Peyer's patch (tissue), 4 donors: ENCODE results near the gene GRIA3. TPM values are rescaled to one million over a fixed set of nuclear protein-coding genes. Genes with fewer than 3 reads are reported as not detected.

ENCODE experiments used
- DNase-seq, 3 donors: peaks; one replicate each; pipeline ENCODE4 v3.0.0-alpha.2; 2017 to 2019
- H3K27ac ChIP-seq, 4 donors: fragments of 200-600 bp; sonication (generic); one replicate each; pipeline ENCODE4 v1.5.1; 2016 to 2019
- H3K27me3 ChIP-seq, 2 donors: fragments of 200-600 bp; sonication (generic); one replicate each; pipeline ENCODE4 v1.5.1; 2019
- H3K36me3 ChIP-seq, 3 donors: fragments of 200-600 bp; sonication (generic); one replicate each; pipeline ENCODE4 v1.5.1; 2016 to 2019
- H3K4me1 ChIP-seq, 4 donors: fragments of 200-600 bp; sonication (generic); one replicate each; pipeline ENCODE4 v1.5.1; 2016 to 2019
- H3K4me3 ChIP-seq, 4 donors: fragments of 200-600 bp; sonication (generic); 1 replicate in 3 of 4; 2 replicates in 1 of 4; pipeline ENCODE4 v1.5.1; 2016 to 2019; ENCODE audit warnings: mild to moderate bottlenecking in 1 of 4
- H3K9me3 ChIP-seq, 4 donors: fragments of 200-600 bp; sonication (generic); one replicate each; pipeline ENCODE4 v1.5.1; 2016 to 2019; ENCODE audit warnings: mild to moderate bottlenecking in 1 of 4
- POLR2A ChIP-seq, 2 donors: fragments of 450-650 bp; IDR thresholded peaks; one replicate each; pipeline ENCODE4 v1.5.1; 2017; ENCODE audit warnings: antibody characterized with exemption in 2 of 2, mild to moderate bottlenecking in 2 of 2, moderate library complexity in 2 of 2
- total RNA-seq, 4 donors: library from RNA; depleted of rRNA; stranded (reverse); fragments of >200 nt; gene quantifications; one replicate each; pipeline ENCODE4 v1.1.0, GENCODE V29; 2016
- TF ChIP-seq, protein P1 (sequence below), 6 experiments: fragments of 450-650 bp in 4 of 6; fragments of 200-600 bp in 2 of 6; sonication (generic) in 1 of 6; IDR thresholded peaks; one replicate each; pipeline ENCODE4 v1.5.1; 2017 to 2019; ENCODE audit warnings: antibody characterized with exemption in 6 of 6, mild to moderate bottlenecking in 3 of 6, moderate library complexity in 1 of 6

Gene GRIA3
- total RNA-seq, 4 donors from 2014 or later = 0.47 to 12.4 TPM; not detected in 2

DNA sequence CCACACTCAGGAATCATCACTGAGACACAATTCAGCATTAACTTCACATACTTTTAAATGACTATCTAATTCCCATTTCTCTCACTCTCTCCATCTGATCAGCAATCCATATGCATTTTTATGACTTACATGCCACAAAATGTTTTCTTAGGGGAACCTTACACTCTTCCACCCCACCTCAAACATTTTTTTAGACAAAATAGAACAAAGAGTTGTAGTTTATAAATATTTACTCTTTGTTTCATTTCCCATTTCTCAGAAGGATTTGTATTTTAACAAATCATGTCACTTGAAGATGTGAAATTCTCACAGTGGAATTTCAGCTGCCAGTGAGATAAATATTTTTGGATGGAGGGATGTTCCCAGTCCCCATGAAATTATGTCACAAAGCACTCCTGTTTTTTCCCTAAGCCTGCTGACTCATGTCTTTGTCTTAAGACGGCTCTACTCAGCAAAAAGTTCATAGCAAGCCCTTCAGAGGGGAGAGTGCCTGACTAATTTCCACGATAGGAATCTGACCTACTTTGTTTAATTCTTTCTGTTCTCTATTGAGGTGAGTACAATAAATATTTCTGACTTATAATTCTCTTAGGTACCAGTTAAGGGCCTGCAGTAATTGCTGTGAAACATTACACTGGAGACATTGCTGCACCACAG lies 291.1 kb downstream of the GRIA3 start:
- Histone ChIP-seq H3K4me1 (no peaks in the 10 kb centered on the region), H3K9me3 (no peaks in the 10 kb centered on the region), H3K27me3 (no peaks in the 10 kb centered on the region), H3K36me3 (no peaks in the 10 kb centered on the region), H3K27ac (no peak overlapping the region), H3K4me3 (no peak overlapping the region)
- TF ChIP-seq POLR2A (IDR thresholded peaks at IDR 0.05) = no peak
- TF ChIP-seq, protein P1, sequence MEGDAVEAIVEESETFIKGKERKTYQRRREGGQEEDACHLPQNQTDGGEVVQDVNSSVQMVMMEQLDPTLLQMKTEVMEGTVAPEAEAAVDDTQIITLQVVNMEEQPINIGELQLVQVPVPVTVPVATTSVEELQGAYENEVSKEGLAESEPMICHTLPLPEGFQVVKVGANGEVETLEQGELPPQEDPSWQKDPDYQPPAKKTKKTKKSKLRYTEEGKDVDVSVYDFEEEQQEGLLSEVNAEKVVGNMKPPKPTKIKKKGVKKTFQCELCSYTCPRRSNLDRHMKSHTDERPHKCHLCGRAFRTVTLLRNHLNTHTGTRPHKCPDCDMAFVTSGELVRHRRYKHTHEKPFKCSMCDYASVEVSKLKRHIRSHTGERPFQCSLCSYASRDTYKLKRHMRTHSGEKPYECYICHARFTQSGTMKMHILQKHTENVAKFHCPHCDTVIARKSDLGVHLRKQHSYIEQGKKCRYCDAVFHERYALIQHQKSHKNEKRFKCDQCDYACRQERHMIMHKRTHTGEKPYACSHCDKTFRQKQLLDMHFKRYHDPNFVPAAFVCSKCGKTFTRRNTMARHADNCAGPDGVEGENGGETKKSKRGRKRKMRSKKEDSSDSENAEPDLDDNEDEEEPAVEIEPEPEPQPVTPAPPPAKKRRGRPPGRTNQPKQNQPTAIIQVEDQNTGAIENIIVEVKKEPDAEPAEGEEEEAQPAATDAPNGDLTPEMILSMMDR (IDR thresholded peaks at IDR 0.05) = no peak
- DNase-seq = no peak

GRCh38 chrX:123476611-123477219 lies 292.6 kb downstream of the GRIA3 start:
- no peak for TF ChIP-seq POLR2A (IDR thresholded peaks at IDR 0.05)
- TF ChIP-seq, protein P1 (IDR thresholded peaks at IDR 0.05) = no peak
- Histone ChIP-seq H3K27me3 (no peaks in the 10 kb centered on the region), H3K36me3 (no peaks in the 10 kb centered on the region), H3K27ac (no peak overlapping the region), H3K9me3 (no peaks in the 10 kb centered on the region), H3K4me1 (no peaks in the 10 kb centered on the region), H3K4me3 (no peak overlapping the region)
- DNase-seq = no peak

- TF ChIP-seq, protein P1 (IDR thresholded peaks at IDR 0.05) = no peak
- TF ChIP-seq POLR2A (IDR thresholded peaks at IDR 0.05) = no peak
- H3K4me1 ChIP-seq = no peaks in the 10 kb centered on the region
- no peak overlapping the region for H3K27ac ChIP-seq
- no peaks in the 10 kb centered on the region for H3K36me3 ChIP-seq
- H3K27me3 ChIP-seq = no peaks in the 10 kb centered on the region
- H3K9me3 ChIP-seq = no peaks in the 10 kb centered on the region
- no peak for DNase-seq
- H3K4me3 ChIP-seq = no peak overlapping the region
Observed at GRCh38 chrX:123477673-123478072, 293.6 kb downstream of the GRIA3 start.

- peak overlapping the region in 1 of 4 donors; percentile 31 for H3K27ac ChIP-seq
- TF ChIP-seq POLR2A (IDR thresholded peaks at IDR 0.05) = no peak
- TF ChIP-seq, protein P1 (IDR thresholded peaks at IDR 0.05) = no peak
- no peaks in the 10 kb centered on the region for H3K4me1 ChIP-seq
- no peaks in the 10 kb centered on the region for H3K36me3 ChIP-seq
- no peaks in the 10 kb centered on the region for H3K27me3 ChIP-seq
- no peak for DNase-seq
- H3K4me3 ChIP-seq = no peak overlapping the region
- H3K9me3 ChIP-seq = no peaks in the 10 kb centered on the region
Observed at GRCh38 chrX:123481913-123482851, 298.1 kb downstream of the GRIA3 start.

GRCh38 chrX:123486297-123486696 lies 302.2 kb downstream of the GRIA3 start:
- TF ChIP-seq POLR2A (IDR thresholded peaks at IDR 0.05) = no peak
- TF ChIP-seq, protein P1 (IDR thresholded peaks at IDR 0.05) = no peak

More at GRCh38 chrX:123486297-123486696, 302.2 kb downstream of the GRIA3 start:
- H3K4me1 ChIP-seq = no peaks in the 10 kb centered on the region
- no peak for DNase-seq
- H3K27ac ChIP-seq = no peak overlapping the region
- no peaks in the 10 kb centered on the region for H3K9me3 ChIP-seq
- H3K27me3 ChIP-seq = no peaks in the 10 kb centered on the region
- H3K4me3 ChIP-seq = no peak overlapping the region
- no peaks in the 10 kb centered on the region for H3K36me3 ChIP-seq
